OCI-LY1 (cell line): ENCODE results near the gene SLC39A9.

Experiments
- CTCF ChIP-seq: fragments of 200-600 bp; sonication (generic), shearing (Covaris generic); IDR thresholded peaks from 2 replicates; pipeline ENCODE4 v1.5.1; 2017; ENCODE audit warnings: mild to moderate bottlenecking, antibody characterized with exemption, low read length, moderate library complexity, mixed read lengths
- EZH2 ChIP-seq: fragments of 200-600 bp; sonication (generic), shearing (Covaris generic); IDR thresholded peaks from 2 replicates; pipeline ENCODE4 v1.8.0; 2017; ENCODE audit warnings: borderline replicate concordance, mixed run types, mild to moderate bottlenecking, antibody characterized with exemption, low read length, moderate library complexity, mixed read lengths

DNA sequence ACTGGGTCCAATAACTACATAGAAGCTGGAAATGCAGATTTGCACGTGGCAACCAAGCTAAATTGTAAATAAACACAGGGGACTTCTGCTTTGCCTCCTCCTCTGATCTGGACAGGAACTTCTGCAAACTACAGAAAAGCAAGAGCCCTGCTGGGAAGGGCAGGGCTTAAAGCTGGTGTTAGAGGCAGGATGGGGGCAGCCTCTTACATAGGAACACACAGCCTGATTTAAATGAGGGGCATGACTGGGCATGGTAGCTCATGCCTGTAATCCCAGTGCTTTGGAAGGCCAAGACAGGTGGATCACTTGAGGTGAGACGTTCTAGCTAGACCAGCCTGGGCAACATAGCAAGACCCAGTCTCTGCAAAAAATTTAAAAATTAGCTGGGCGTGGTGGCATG, 47.1 kb upstream of the SLC39A9 start:
- no peak for TF ChIP-seq CTCF
- no peak for TF ChIP-seq EZH2
